Transverse colon (tissue), 4 donors: ENCODE data around the gene SOX5. TPM values are rescaled to one million over a fixed set of nuclear protein-coding genes. Genes with fewer than 3 reads are reported as not detected.

Source experiments
- DNase-seq: peaks from one replicate; pipeline ENCODE4 v3.0.0-alpha.2; 2019
- H3K27ac ChIP-seq, 4 donors: fragments of 200-600 bp; sonication (generic); 2 replicates each; pipeline ENCODE4 v1.5.1; 2016 to 2018; ENCODE audit warnings: inconsistent platforms in 4 of 4
- H3K27me3 ChIP-seq: fragments of 200-600 bp; sonication (generic); 2 replicates; pipeline ENCODE4 v1.5.1; 2017; ENCODE audit warnings: inconsistent platforms
- H3K36me3 ChIP-seq, 4 donors: fragments of 200-600 bp; sonication (generic); 2 replicates each; pipeline ENCODE4 v1.5.1; 2017 to 2019; ENCODE audit warnings: inconsistent platforms in 4 of 4
- H3K4me1 ChIP-seq, 4 donors: fragments of 200-600 bp; sonication (generic); 2 replicates each; pipeline ENCODE4 v1.5.1; 2017 to 2020; ENCODE audit warnings: inconsistent platforms in 4 of 4
- H3K4me3 ChIP-seq, 4 donors: fragments of 200-600 bp; sonication (generic); 1 replicate in 1 of 4; 2 replicates in 3 of 4; pipeline versions ENCODE4 v1.5.1 to v1.6.1; 2017 to 2019; ENCODE audit warnings: inconsistent platforms in 4 of 4
- H3K9me3 ChIP-seq, 2 donors: fragments of 200-600 bp; sonication (generic); 2 replicates each; pipeline ENCODE4 v1.5.1; 2017 to 2019; ENCODE audit warnings: inconsistent platforms in 2 of 2
- EP300 ChIP-seq: sonication (generic); formaldehyde crosslinking; IDR thresholded peaks from one replicate; pipeline ENCODE4 v1.6.1; 2017; ENCODE audit warnings: antibody characterized with exemption, low read depth
- POLR2A ChIP-seq: fragments of 450-650 bp; IDR thresholded peaks from one replicate; pipeline ENCODE4 v1.6.1; 2016; ENCODE audit warnings: antibody characterized with exemption, mild to moderate bottlenecking, moderate library complexity
- POLR2AphosphoS5 ChIP-seq, 3 donors: sonication (generic); formaldehyde crosslinking; IDR thresholded peaks; one replicate each; pipeline ENCODE4 v1.6.1; 2016; ENCODE audit warnings: antibody characterized with exemption in 3 of 3
- WGBS, 2 donors: methylation state at CpG; one replicate each; pipeline ENCODE4 v1.1.5; 2018; ENCODE audit warnings: low coverage in 1 of 2; 5-methylcytosine and 5-hydroxymethylcytosine counted together
- in situ Hi-C, 4 donors: fragments of 200-750 bp; cut with MboI; loops; one replicate each; pipeline versions ENCODE4 v1.15.0 to v1.15.1; 2017; ENCODE audit warnings: low sequenced_read_pairs in 3 of 4, low pct_ligation_motif_present in 1 of 4, low pct_unique_long_range_greater_than_20kb in 1 of 4
- intact Hi-C: fragments of 100-400 bp; cut with DNase I; formaldehyde crosslinking; loops from one replicate; pipeline ENCODE4 v1.15.1; 2023; ENCODE audit warnings: low total_unique reads
- total RNA-seq, 4 donors: library from RNA; depleted of rRNA; stranded (reverse); fragments of >200 nt; gene quantifications; one replicate each; pipeline ENCODE4 v1.1.0, GENCODE V29; 2016
- TF ChIP-seq, protein P1 (sequence below), 5 experiments: fragments of 200-600 bp in 3 of 5; fragments of 450-650 bp in 2 of 5; sonication (generic) in 3 of 5; IDR thresholded peaks; 1 replicate in 2 of 5; 2 replicates in 3 of 5; pipeline ENCODE4 v1.5.1; 2016 to 2017; ENCODE audit warnings: antibody characterized with exemption in 5 of 5, inconsistent platforms in 3 of 5, mild to moderate bottlenecking in 2 of 5, moderate library complexity in 1 of 5

The SOX5 gene
- total RNA-seq, 4 donors from 2014 or later: 1.00 to 9.8 (median 3.2) TPM

DNA sequence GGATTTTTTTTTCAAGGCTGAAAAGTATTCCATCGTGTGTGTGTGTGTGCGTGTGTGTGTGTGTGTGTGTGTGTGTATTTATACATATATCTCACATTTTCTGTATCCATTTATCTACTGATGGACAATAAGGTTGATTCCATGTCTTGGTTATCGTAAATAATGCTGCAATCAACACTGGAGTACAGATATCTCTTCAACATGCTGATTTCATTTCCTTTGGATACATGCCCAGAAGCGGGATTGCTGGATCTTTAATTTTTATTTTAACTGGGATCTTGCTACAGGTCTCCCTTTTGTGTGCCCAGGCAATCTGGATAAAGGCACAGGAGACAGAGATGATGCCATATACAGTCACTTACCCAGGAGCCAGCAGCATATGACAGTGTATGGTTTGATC lies 338.1 kb downstream of the SOX5 start:
- in situ Hi-C loops (no loop called here), intact Hi-C loops (no loop called here)
- WGBS, 2 donors: 54 to 62% methylated on average over 4 of the region's 4 CpGs
- H3K27me3 ChIP-seq: no peaks in the 10 kb centered on the region
- H3K36me3 ChIP-seq: no peaks in the 10 kb centered on the region
- H3K27ac ChIP-seq: no peak overlapping the region
- no peak for TF ChIP-seq EP300
- TF ChIP-seq, protein P1, sequence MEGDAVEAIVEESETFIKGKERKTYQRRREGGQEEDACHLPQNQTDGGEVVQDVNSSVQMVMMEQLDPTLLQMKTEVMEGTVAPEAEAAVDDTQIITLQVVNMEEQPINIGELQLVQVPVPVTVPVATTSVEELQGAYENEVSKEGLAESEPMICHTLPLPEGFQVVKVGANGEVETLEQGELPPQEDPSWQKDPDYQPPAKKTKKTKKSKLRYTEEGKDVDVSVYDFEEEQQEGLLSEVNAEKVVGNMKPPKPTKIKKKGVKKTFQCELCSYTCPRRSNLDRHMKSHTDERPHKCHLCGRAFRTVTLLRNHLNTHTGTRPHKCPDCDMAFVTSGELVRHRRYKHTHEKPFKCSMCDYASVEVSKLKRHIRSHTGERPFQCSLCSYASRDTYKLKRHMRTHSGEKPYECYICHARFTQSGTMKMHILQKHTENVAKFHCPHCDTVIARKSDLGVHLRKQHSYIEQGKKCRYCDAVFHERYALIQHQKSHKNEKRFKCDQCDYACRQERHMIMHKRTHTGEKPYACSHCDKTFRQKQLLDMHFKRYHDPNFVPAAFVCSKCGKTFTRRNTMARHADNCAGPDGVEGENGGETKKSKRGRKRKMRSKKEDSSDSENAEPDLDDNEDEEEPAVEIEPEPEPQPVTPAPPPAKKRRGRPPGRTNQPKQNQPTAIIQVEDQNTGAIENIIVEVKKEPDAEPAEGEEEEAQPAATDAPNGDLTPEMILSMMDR (IDR thresholded peaks at IDR 0.05): no peak
- TF ChIP-seq POLR2AphosphoS5 (IDR thresholded peaks at IDR 0.05): no peak
- no peak for TF ChIP-seq POLR2A
- H3K4me3 ChIP-seq: no peak overlapping the region
- no peaks in the 10 kb centered on the region for H3K9me3 ChIP-seq
- DNase-seq: no peak
- H3K4me1 ChIP-seq: no peaks in the 10 kb centered on the region

DNA sequence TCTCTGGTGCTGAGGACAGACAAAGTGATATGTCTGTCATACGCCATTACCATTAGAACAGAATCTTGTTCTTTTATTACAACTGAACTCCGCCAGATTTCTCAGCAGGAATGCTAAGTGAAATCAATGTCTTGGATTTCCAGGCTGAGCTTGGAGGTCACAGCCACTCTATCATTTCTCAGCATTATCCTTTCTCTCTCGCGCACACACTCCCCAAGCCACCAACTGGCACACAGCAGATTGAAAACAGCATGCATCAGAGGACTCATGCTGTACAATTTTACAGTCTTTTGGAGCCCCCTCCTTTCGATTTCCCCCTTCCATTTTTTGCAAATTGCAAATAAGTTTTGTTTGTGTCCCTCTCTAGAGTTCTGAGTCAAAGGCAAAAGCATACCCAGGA lies 348.6 kb downstream of the SOX5 start:
- TF ChIP-seq POLR2AphosphoS5 (IDR thresholded peaks at IDR 0.05) (no peak), EP300 (no peak), POLR2A (no peak)
- TF ChIP-seq, protein P1 (IDR thresholded peaks at IDR 0.05): no peak
- H3K36me3 ChIP-seq: no peaks in the 10 kb centered on the region
- intact Hi-C loops (no loop called here), in situ Hi-C loops (no loop called here)
- H3K9me3 ChIP-seq: peaks cover 0 to 10% of the 10 kb centered on the region in 2 donors
- H3K4me3 ChIP-seq: no peak overlapping the region
- no peaks in the 10 kb centered on the region for H3K27me3 ChIP-seq
- 90 to 93% methylated on average over 2 to 5 of the region's 5 CpGs for WGBS, 2 donors
- H3K27ac ChIP-seq: no peak overlapping the region
- H3K4me1 ChIP-seq: no peaks in the 10 kb centered on the region
- DNase-seq: no peak

DNA sequence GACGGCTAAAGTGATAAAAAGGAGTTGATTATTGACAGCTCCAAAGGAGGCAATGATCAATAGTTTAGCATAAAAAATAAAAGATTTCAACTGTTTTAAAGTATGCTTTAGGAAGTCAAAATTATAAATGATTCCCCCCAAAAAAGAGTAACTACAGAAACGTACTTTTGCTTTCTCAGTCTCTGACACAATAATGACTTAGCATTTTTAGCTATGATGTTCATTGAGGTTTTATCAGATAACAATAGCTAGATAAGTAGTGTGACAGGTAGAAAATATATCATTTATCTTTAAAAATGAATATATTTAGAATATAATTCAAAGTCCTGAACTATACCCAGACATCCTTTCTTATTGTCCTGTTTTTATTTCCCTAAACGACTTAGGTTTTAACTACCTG lies 352.9 kb downstream of the SOX5 start:
- H3K4me1 ChIP-seq: no peaks in the 10 kb centered on the region
- H3K9me3 ChIP-seq: peaks cover 0 to 7% of the 10 kb centered on the region in 2 donors
- H3K27ac ChIP-seq: no peak overlapping the region
- no peak for DNase-seq
- no peak for TF ChIP-seq POLR2AphosphoS5 (IDR thresholded peaks at IDR 0.05)
- no peak for TF ChIP-seq EP300
- no peak for TF ChIP-seq POLR2A
- TF ChIP-seq, protein P1 (IDR thresholded peaks at IDR 0.05): no peak
- intact Hi-C loops: no loop called here
- H3K4me3 ChIP-seq: no peak overlapping the region
- in situ Hi-C loops: no loop called here
- H3K36me3 ChIP-seq: no peaks in the 10 kb centered on the region
- no peaks in the 10 kb centered on the region for H3K27me3 ChIP-seq
- 64 to 79% methylated on average over 3 of the region's 3 CpGs for WGBS, 2 donors

DNA sequence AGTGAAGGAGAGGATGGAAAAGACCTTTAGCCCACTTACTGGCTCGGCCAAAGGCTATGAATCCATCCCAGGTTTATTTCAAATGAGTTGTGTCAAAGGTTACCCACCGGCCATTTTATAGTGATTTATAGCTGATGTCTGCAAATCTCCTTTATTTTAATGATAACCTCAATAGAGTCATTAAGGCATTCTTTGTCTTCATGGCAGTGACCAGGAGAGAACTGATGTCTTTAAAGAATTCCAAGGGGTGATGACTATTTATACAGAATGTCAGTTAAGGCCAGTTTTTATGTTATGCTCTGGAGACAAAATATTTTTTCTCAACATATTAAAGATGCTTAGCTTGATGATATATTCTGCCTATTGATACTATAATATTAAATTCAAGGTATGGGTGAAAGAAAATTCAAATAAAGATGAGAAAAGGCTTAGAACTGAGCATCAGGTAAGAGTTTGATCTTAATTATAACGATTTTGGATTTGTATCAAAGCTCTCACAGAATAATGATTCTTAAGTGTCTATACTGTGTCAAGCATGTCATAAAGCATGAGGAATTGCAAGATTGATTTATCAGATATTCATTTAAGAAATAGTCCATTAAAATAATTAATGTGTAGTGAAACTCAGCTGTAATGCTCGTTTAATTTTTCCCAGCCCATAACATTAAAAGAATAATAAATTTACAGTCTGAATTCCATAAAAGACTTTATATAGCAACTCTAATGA lies 361.5 kb downstream of the SOX5 start:
- H3K4me1 ChIP-seq: no peaks in the 10 kb centered on the region
- no peak overlapping the region for H3K4me3 ChIP-seq
- TF ChIP-seq POLR2AphosphoS5 (IDR thresholded peaks at IDR 0.05) (no peak), POLR2A (no peak), EP300 (no peak)
- TF ChIP-seq, protein P1 (IDR thresholded peaks at IDR 0.05): no peak
- H3K27me3 ChIP-seq: no peaks in the 10 kb centered on the region
- no peak overlapping the region for H3K27ac ChIP-seq
- no peak for DNase-seq
- intact Hi-C loops (no loop called here), in situ Hi-C loops (no loop called here)
- no peaks in the 10 kb centered on the region for H3K36me3 ChIP-seq
- H3K9me3 ChIP-seq: no peaks in the 10 kb centered on the region
- 64 to 81% methylated on average over 4 of the region's 4 CpGs for WGBS, 2 donors
